ENCODE measurements around the gene EEF1AKMT4.

EEF1AKMT4 gene

DNA sequence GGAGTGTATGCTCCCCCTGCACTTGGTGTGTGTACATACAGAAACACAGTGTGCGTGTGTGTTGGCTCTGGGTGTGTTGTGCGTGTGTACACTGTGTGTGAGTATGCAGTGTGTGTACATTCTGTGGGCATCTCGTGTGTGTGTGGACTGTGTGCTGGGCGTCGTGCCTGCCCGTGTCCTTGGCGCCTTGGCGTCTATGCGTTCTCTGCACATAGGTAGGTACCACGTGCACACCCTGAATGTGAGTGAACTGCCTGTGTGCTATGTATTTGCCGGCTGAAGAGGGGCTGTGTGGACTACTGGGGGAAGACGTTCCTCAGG lies 25.9 kb downstream of the EEF1AKMT4 start:
- Histone ChIP-seq H3K4me2 (ENCODE audit: low read length) (no peak overlapping the region), H3K4me1 (ENCODE audit: control insufficient read depth, low read length) (no peaks in the 10 kb centered on the region)
- no peak for TF ChIP-seq EZH2phosphoT487 (IDR thresholded peaks at IDR 0.05; ENCODE audit: borderline replicate concordance, low read length)
- TF ChIP-seq, protein P1, sequence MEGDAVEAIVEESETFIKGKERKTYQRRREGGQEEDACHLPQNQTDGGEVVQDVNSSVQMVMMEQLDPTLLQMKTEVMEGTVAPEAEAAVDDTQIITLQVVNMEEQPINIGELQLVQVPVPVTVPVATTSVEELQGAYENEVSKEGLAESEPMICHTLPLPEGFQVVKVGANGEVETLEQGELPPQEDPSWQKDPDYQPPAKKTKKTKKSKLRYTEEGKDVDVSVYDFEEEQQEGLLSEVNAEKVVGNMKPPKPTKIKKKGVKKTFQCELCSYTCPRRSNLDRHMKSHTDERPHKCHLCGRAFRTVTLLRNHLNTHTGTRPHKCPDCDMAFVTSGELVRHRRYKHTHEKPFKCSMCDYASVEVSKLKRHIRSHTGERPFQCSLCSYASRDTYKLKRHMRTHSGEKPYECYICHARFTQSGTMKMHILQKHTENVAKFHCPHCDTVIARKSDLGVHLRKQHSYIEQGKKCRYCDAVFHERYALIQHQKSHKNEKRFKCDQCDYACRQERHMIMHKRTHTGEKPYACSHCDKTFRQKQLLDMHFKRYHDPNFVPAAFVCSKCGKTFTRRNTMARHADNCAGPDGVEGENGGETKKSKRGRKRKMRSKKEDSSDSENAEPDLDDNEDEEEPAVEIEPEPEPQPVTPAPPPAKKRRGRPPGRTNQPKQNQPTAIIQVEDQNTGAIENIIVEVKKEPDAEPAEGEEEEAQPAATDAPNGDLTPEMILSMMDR (IDR thresholded peaks at IDR 0.05; ENCODE audit: low read depth, low read length, poor library complexity, severe bottlenecking), result no peak

DNA sequence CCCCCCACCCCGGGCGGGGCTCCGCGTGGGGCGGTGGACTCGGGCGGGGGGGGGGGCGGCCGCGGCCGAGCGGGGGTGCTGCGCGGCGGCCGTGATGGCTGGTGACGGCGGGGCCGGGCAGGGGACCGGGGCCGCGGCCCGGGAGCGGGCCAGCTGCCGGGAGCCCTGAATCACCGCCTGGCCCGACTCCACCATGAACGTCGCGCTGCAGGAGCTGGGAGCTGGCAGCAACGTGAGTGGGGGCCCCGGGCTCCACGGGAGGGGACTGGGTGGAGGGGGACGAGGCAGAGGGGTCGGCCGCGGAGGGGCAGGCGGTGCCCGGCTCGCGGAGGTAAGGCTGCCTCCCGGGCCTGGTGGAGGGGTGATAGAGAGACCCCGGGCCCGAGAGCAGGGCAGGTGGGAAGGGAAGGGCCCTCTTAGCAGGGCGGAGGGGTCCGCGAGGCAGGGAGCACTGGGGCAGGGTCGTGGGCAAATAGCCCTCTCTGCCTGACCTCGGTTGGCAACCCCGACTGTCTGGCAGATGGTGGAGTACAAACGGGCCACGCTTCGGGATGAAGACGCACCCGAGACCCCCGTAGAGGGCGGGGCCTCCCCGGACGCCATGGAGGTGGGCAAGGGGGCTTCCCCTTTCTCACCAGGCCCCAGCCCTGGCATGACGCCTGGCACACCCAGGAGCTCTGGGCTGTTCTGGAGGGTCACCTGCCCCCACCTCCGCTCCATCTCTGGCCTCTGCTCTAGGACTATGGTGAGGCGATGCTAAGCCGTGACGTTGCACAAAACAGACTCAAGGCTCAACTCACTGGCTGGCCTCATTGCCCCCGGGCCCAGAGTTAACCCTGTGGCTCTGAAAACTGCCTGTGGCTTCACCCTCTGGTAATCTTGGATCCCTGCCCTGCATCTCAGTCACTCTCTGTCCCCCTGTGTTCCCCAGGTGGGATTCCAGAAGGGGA lies 26.8 kb downstream of the EEF1AKMT4 start, which contains the start of gene ECE2:
Gene ECE2 (plus strand): TSS at position 62 of the 950 bp plus-strand sequence. CDS start 132 bp downstream, at position 194.
- H4K20me1 ChIP-seq (ENCODE audit: control insufficient read depth, insufficient read depth, low read depth, low read length), result no peaks in the 10 kb centered on the region
- H3F3A ChIP-seq (ENCODE audit: control insufficient read depth, insufficient read depth), result no peaks in the 10 kb centered on the region
- H3K4me1 ChIP-seq (ENCODE audit: control insufficient read depth, low read length), result no peaks in the 10 kb centered on the region
- no peaks in the 10 kb centered on the region for H3K36me3 ChIP-seq (ENCODE audit: control insufficient read depth, low read length)
- H3K9me3 ChIP-seq (ENCODE audit: control insufficient read depth, insufficient read depth, low read length), result no peaks in the 10 kb centered on the region
- TF ChIP-seq EZH2phosphoT487 (IDR thresholded peaks at IDR 0.05; ENCODE audit: borderline replicate concordance, low read length), result no peak
- TF ChIP-seq, protein P1 (IDR thresholded peaks at IDR 0.05; ENCODE audit: low read depth, low read length, poor library complexity, severe bottlenecking), result no peak
- H3K4me2 ChIP-seq (ENCODE audit: low read length), result no peak within 1 kb of the TSS
- H3K4me3 ChIP-seq (ENCODE audit: low read length), result no peak within 1 kb of the TSS
- no peaks in the 10 kb centered on the region for H3K9me2 ChIP-seq (replicated peaks; ENCODE audit: control insufficient read depth, low read length)
- no peaks in the 10 kb centered on the region for H3K79me2 ChIP-seq (ENCODE audit: control insufficient read depth, low read length)
- peaks cover 14% of the 10 kb centered on the region for H3K27me3 ChIP-seq (ENCODE audit: control insufficient read depth, low read length)
- no peak within 1 kb of the TSS for H3K27ac ChIP-seq (ENCODE audit: low read depth, low read length)

More for the DNA sequence above, 25.9 kb downstream of the EEF1AKMT4 start:
- Histone ChIP-seq H4K20me1 (ENCODE audit: control insufficient read depth, insufficient read depth, low read depth, low read length) (no peaks in the 10 kb centered on the region), H3K9me2 (replicated peaks; ENCODE audit: control insufficient read depth, low read length) (no peaks in the 10 kb centered on the region), H3K4me3 (ENCODE audit: low read length) (no peak overlapping the region), H3F3A (ENCODE audit: control insufficient read depth, insufficient read depth) (no peaks in the 10 kb centered on the region), H3K9me3 (ENCODE audit: control insufficient read depth, insufficient read depth, low read length) (no peaks in the 10 kb centered on the region), H3K79me2 (ENCODE audit: control insufficient read depth, low read length) (no peaks in the 10 kb centered on the region), H3K36me3 (ENCODE audit: control insufficient read depth, low read length) (no peaks in the 10 kb centered on the region), H3K27ac (ENCODE audit: low read depth, low read length) (no peak overlapping the region), H3K27me3 (ENCODE audit: control insufficient read depth, low read length) (peaks cover 14% of the 10 kb centered on the region)

- Histone ChIP-seq H3K27me3 (ENCODE audit: control insufficient read depth, low read length) (peaks cover 14% of the 10 kb centered on the region), H3K9me3 (ENCODE audit: control insufficient read depth, insufficient read depth, low read length) (no peaks in the 10 kb centered on the region), H3K4me3 (ENCODE audit: low read length) (no peak overlapping the region), H3K4me1 (ENCODE audit: control insufficient read depth, low read length) (no peaks in the 10 kb centered on the region), H3F3A (ENCODE audit: control insufficient read depth, insufficient read depth) (no peaks in the 10 kb centered on the region), H3K36me3 (ENCODE audit: control insufficient read depth, low read length) (no peaks in the 10 kb centered on the region), H3K4me2 (ENCODE audit: low read length) (no peak overlapping the region), H3K79me2 (ENCODE audit: control insufficient read depth, low read length) (no peaks in the 10 kb centered on the region), H3K27ac (ENCODE audit: low read depth, low read length) (no peak overlapping the region), H4K20me1 (ENCODE audit: control insufficient read depth, insufficient read depth, low read depth, low read length) (no peaks in the 10 kb centered on the region), H3K9me2 (replicated peaks; ENCODE audit: control insufficient read depth, low read length) (no peaks in the 10 kb centered on the region)
- TF ChIP-seq EZH2phosphoT487 (IDR thresholded peaks at IDR 0.05; ENCODE audit: borderline replicate concordance, low read length), result no peak
These were observed 27.9 kb downstream of the EEF1AKMT4 start for GRCh38 chr3:184277366-184277765.

DNA sequence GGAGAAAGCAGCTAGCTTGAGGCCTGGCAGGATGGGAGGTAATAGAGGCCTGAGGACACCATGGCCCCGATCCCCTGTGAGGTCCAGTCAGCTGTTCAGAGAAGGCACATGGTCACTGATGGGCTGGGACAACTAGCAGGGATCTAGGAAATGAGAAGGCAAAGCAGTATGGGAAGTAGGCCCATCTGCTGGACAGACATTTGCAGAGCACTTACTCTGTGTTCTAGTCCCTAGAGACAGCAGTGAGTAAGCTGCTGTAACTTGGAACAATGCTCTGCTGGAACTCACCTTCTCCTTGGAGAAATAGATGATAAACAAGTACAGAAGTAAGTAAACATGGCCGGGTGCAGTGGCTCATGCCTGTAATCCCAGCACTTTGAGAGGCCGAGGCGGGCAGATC lies 33.5 kb downstream of the EEF1AKMT4 start:
- peaks cover 8% of the 10 kb centered on the region for H3K27me3 ChIP-seq (ENCODE audit: control insufficient read depth, low read length)
- H3K79me2 ChIP-seq (ENCODE audit: control insufficient read depth, low read length), result no peaks in the 10 kb centered on the region
- no peaks in the 10 kb centered on the region for H3K4me1 ChIP-seq (ENCODE audit: control insufficient read depth, low read length)
- H3K4me2 ChIP-seq (ENCODE audit: low read length), result no peak overlapping the region
- no peaks in the 10 kb centered on the region for H3F3A ChIP-seq (ENCODE audit: control insufficient read depth, insufficient read depth)
- no peaks in the 10 kb centered on the region for H4K20me1 ChIP-seq (ENCODE audit: control insufficient read depth, insufficient read depth, low read depth, low read length)
- no peaks in the 10 kb centered on the region for H3K36me3 ChIP-seq (ENCODE audit: control insufficient read depth, low read length)
- no peaks in the 10 kb centered on the region for H3K9me2 ChIP-seq (replicated peaks; ENCODE audit: control insufficient read depth, low read length)
- no peak overlapping the region for H3K4me3 ChIP-seq (ENCODE audit: low read length)
- no peak overlapping the region for H3K27ac ChIP-seq (ENCODE audit: low read depth, low read length)
- TF ChIP-seq, protein P1 (IDR thresholded peaks at IDR 0.05; ENCODE audit: low read depth, low read length, poor library complexity, severe bottlenecking), result no peak
- TF ChIP-seq EZH2phosphoT487 (IDR thresholded peaks at IDR 0.05; ENCODE audit: borderline replicate concordance, low read length), result no peak
- H3K9me3 ChIP-seq (ENCODE audit: control insufficient read depth, insufficient read depth, low read length), result no peaks in the 10 kb centered on the region
